H9 (cell line): Measurements from ENCODE around the gene GALNT15. TPM values are rescaled to one million over a fixed set of nuclear protein-coding genes. Genes with fewer than 3 reads are reported as not detected.

ENCODE experiments used
- DNase-seq: peaks from one replicate; pipeline ENCODE4 v3.0.0-alpha.2; 2017
- H2AFZ ChIP-seq: one replicate; pipeline ENCODE4 v1.6.1; 2013; ENCODE audit warnings: mild to moderate bottlenecking, low read length, control low read depth, moderate library complexity
- H2AK5ac ChIP-seq: 2 replicates; pipeline ENCODE4 v1.6.1; 2013; ENCODE audit warnings: low read length, control low read depth, mixed read lengths; ENCODE audit not compliant: insufficient read length
- H2BK120ac ChIP-seq: one replicate; pipeline ENCODE4 v1.6.1; 2013; ENCODE audit warnings: low read depth, mild to moderate bottlenecking, low read length, control low read depth, inconsistent platforms; ENCODE audit not compliant: poor library complexity, severe bottlenecking
- H2BK12ac ChIP-seq: 2 replicates; pipeline ENCODE4 v1.6.1; 2013; ENCODE audit warnings: low read length, control low read depth, mixed read lengths, low read depth; ENCODE audit not compliant: insufficient read length
- H2BK15ac ChIP-seq: 2 replicates; pipeline ENCODE4 v1.6.1; 2013; ENCODE audit warnings: low read depth, low read length, control low read depth
- H2BK20ac ChIP-seq: one replicate; pipeline ENCODE4 v1.6.1; 2013; ENCODE audit warnings: low read depth, mild to moderate bottlenecking, low read length, control low read depth, inconsistent platforms; ENCODE audit not compliant: poor library complexity, severe bottlenecking
- H2BK5ac ChIP-seq: 2 replicates; pipeline ENCODE4 v1.6.1; 2013; ENCODE audit warnings: low read length, control low read depth, mixed read lengths; ENCODE audit not compliant: insufficient read length
- H3K14ac ChIP-seq: 2 replicates; pipeline ENCODE4 v1.6.1; 2013; ENCODE audit warnings: low read length, control low read depth; ENCODE audit not compliant: insufficient read depth
- H3K18ac ChIP-seq: 2 replicates; pipeline ENCODE4 v1.6.1; 2013; ENCODE audit warnings: low read depth, mild to moderate bottlenecking, mixed read lengths, low read length, control low read depth; ENCODE audit not compliant: insufficient read length
- H3K23ac ChIP-seq: 2 replicates; pipeline ENCODE4 v1.6.1; 2013; ENCODE audit warnings: low read length, control low read depth, mixed read lengths, low read depth; ENCODE audit not compliant: insufficient read length
- H3K23me2 ChIP-seq: 2 replicates; pipeline ENCODE4 v1.6.1; 2013; ENCODE audit warnings: low read depth, mild to moderate bottlenecking, mixed read lengths, low read length, control low read depth; ENCODE audit not compliant: insufficient read length, poor library complexity, severe bottlenecking
- H3K27ac ChIP-seq: 2 replicates; pipeline ENCODE4 v1.5.1; 2013; ENCODE audit warnings: low read length, control low read depth, mixed read lengths, low read depth; ENCODE audit not compliant: insufficient read length
- H3K27me3 ChIP-seq: 2 replicates; pipeline ENCODE4 v1.6.1; 2013; ENCODE audit warnings: low read length, control low read depth, inconsistent platforms; ENCODE audit not compliant: insufficient read depth
- H3K4ac ChIP-seq: 2 replicates; pipeline ENCODE4 v1.6.1; 2013; ENCODE audit warnings: low read depth, mild to moderate bottlenecking, control low read depth, inconsistent platforms, low read length, moderate library complexity
- H3K4me1 ChIP-seq: 2 replicates; pipeline ENCODE4 v1.6.1; 2013; ENCODE audit warnings: low read length, control low read depth, inconsistent platforms; ENCODE audit not compliant: insufficient read depth
- H3K4me2 ChIP-seq: 2 replicates; pipeline ENCODE4 v1.6.1; 2013; ENCODE audit warnings: low read length, control low read depth, mixed read lengths; ENCODE audit not compliant: insufficient read length, insufficient read depth
- H3K56ac ChIP-seq: 2 replicates; pipeline ENCODE4 v1.6.1; 2013; ENCODE audit warnings: low read depth, mild to moderate bottlenecking, mixed read lengths, low read length, control low read depth; ENCODE audit not compliant: insufficient read length
- H3K79me1 ChIP-seq: 2 replicates; pipeline ENCODE4 v1.6.1; 2013; ENCODE audit warnings: low read depth, mild to moderate bottlenecking, moderate library complexity, low read length, control low read depth, inconsistent platforms; ENCODE audit not compliant: insufficient read depth, poor library complexity, severe bottlenecking
- H3K79me2 ChIP-seq: 2 replicates; pipeline ENCODE4 v1.6.1; 2013; ENCODE audit warnings: low read length, control low read depth, inconsistent platforms; ENCODE audit not compliant: insufficient read depth
- H3K9ac ChIP-seq: 2 replicates; pipeline ENCODE4 v1.6.1; 2013; ENCODE audit warnings: low read length, control low read depth, mixed read lengths; ENCODE audit not compliant: insufficient read length; ENCODE audit errors: extremely low read depth
- H3K9me3 ChIP-seq: one replicate; pipeline ENCODE4 v1.6.1; 2013; ENCODE audit warnings: low read depth, low read length, inconsistent platforms; ENCODE audit not compliant: control insufficient read depth
- H3T11ph ChIP-seq: one replicate; pipeline ENCODE4 v1.6.1; 2013; ENCODE audit warnings: mild to moderate bottlenecking, low read length, control low read depth, inconsistent platforms
- H4K20me1 ChIP-seq: one replicate; pipeline ENCODE4 v1.6.1; 2013; ENCODE audit not compliant: control insufficient read depth, insufficient read length, insufficient read depth
- H4K5ac ChIP-seq: 2 replicates; pipeline ENCODE4 v1.6.1; 2013; ENCODE audit warnings: low read depth, mild to moderate bottlenecking, mixed read lengths, low read length, control low read depth; ENCODE audit not compliant: insufficient read length
- H4K8ac ChIP-seq: replicated peaks from 2 replicates; pipeline ENCODE4 v1.6.1; 2013; ENCODE audit warnings: low read length, control low read depth, mixed read lengths, low read depth; ENCODE audit not compliant: insufficient read length
- H4K91ac ChIP-seq: 2 replicates; pipeline ENCODE4 v1.6.1; 2013; ENCODE audit warnings: low read depth, mild to moderate bottlenecking, moderate library complexity, mixed read lengths, low read length, control low read depth; ENCODE audit not compliant: insufficient read length
- H3K27ac Mint-ChIP-seq, 3 experiments: 2 replicates in 2 of 3; 3 replicates in 1 of 3; pipeline ENCODE4 v1.8.0; 2020 to 2021; ENCODE audit warnings: mixed read lengths in 3 of 3, mild to moderate bottlenecking in 1 of 3, moderate library complexity in 1 of 3
- H3K27me3 Mint-ChIP-seq: 2 replicates; pipeline ENCODE4 v1.8.0; 2021; ENCODE audit warnings: low read depth, mild to moderate bottlenecking, moderate library complexity, mixed read lengths
- H3K36me3 Mint-ChIP-seq, 3 experiments: 2 replicates in 2 of 3; 3 replicates in 1 of 3; pipeline ENCODE4 v1.8.0; 2020 to 2021; ENCODE audit warnings: low read depth in 3 of 3, mixed read lengths in 3 of 3; ENCODE audit not compliant: insufficient read depth in 1 of 3
- H3K4me1 Mint-ChIP-seq, 2 experiments: 2 replicates each; pipeline ENCODE4 v1.8.0; 2020; ENCODE audit warnings: mixed read lengths in 2 of 2
- H3K4me3 Mint-ChIP-seq, 2 experiments: 2 replicates in 1 of 2; 3 replicates in 1 of 2; pipeline ENCODE4 v1.8.0; 2020 to 2021; ENCODE audit warnings: mild to moderate bottlenecking in 2 of 2, mixed read lengths in 2 of 2, moderate library complexity in 1 of 2
- H3K9me3 Mint-ChIP-seq, 2 experiments: 2 replicates in 1 of 2; 3 replicates in 1 of 2; pipeline ENCODE4 v1.8.0; 2020; ENCODE audit warnings: mild to moderate bottlenecking in 2 of 2, mixed read lengths in 2 of 2, moderate library complexity in 1 of 2
- CTCF ChIP-seq: fragments of 200-600 bp; sonication (generic); conservative IDR thresholded peaks from 3 replicates; pipeline ENCODE4 v1.8.0; 2021; ENCODE audit warnings: antibody characterized with exemption, mild to moderate bottlenecking
- WGBS: extraction: QIAGEN DNeasy Blood & Tissue Kit; methylation state at CpG from one replicate; pipeline ENCODE4 v1.1.7; 2013; ENCODE audit warnings: missing lambda C conversion rate, low lambda C conversion rate, mixed read lengths; ENCODE audit not compliant: insufficient read length; ENCODE audit errors: extremely low coverage; 5-methylcytosine and 5-hydroxymethylcytosine counted together
- total RNA-seq: library from RNA; stranded (reverse); gene quantifications from 2 replicates; pipeline ENCODE4 v1.2.1, GENCODE V29; 2021

GALNT15 gene
- total RNA-seq, 1 experiment from 2014 or later = 0.04 TPM

GRCh38 chr3:16181361-16181760, 6.9 kb downstream of the GALNT15 start:
- Histone ChIP-seq H4K5ac (no peak overlapping the region), H2BK15ac (no peak overlapping the region), H2BK12ac (no peak overlapping the region), H3K4me2 (no peak overlapping the region), H2BK20ac (no peak overlapping the region), H3K27me3 (no peaks in the 10 kb centered on the region), H3K9me3 (no peaks in the 10 kb centered on the region), H4K8ac (no peak overlapping the region), H3K4ac (no peak overlapping the region), H3K14ac (no peak overlapping the region; the same call in 1 of the 2 replicates), H3K27ac (no peak overlapping the region), H4K20me1 (no peaks in the 10 kb centered on the region), H3K79me2 (no peaks in the 10 kb centered on the region), H2BK120ac (no peak overlapping the region), H3K79me1 (no peaks in the 10 kb centered on the region), H4K91ac (no peak overlapping the region), H3K18ac (no peak overlapping the region), H3K9ac (no peak overlapping the region), H2AK5ac (no peak overlapping the region), H3K23me2 (no peaks in the 10 kb centered on the region), H3T11ph (no peak overlapping the region), H3K56ac (no peak overlapping the region), H3K4me1 (no peaks in the 10 kb centered on the region), H2BK5ac (no peak overlapping the region), H2AFZ (no peak overlapping the region), H3K23ac (no peak overlapping the region)
- TF ChIP-seq CTCF = no peak
- WGBS = no CpG with 5 or more reads among the region's 6 CpGs
- no peaks in the 10 kb centered on the region for H3K9me3 Mint-ChIP-seq
- H3K4me3 Mint-ChIP-seq = no peak overlapping the region; a peak in 1 of 5 replicates
- no peak for DNase-seq
- peaks cover 12% of the 10 kb centered on the region for H3K27me3 Mint-ChIP-seq
- H3K27ac Mint-ChIP-seq = peak overlapping the region in 1 of 3 experiments; percentile 63; a peak in 1 of 7 replicates
- peaks cover 8 to 23% of the 10 kb centered on the region in 2 experiments for H3K4me1 Mint-ChIP-seq
- H3K36me3 Mint-ChIP-seq = no peaks in the 10 kb centered on the region; a peak in 1 of 7 replicates
